HG03196 (cell line): ENCODE results near the gene HNF4A.
"Not testable (repeated sequence)": the region's sequence is repeated elsewhere in the genome, so short reads cannot be mapped to it uniquely, and the experiment has no call there.

Source experiments
- ATAC-seq: cut with Tn5 transposase; IDR thresholded peaks from one replicate; pipeline ENCODE4 v1.9.1; 2021; ENCODE audit not compliant: unreplicated experiment

Gene HNF4A

GRCh38 chr20:44355498-44356352 is at the start of gene HNF4A:
Gene HNF4A, plus strand, starts transcription at chr20:44355699. Its CDS starts 106 bp downstream, at chr20:44355805.
- no peak for ATAC-seq

- no peak for ATAC-seq
These were observed 48.6 kb upstream of the HNF4A start for GRCh38 chr20:44306927-44307326.

- peak; percentile 14 for ATAC-seq
These were observed 45.5 kb upstream of the HNF4A start for GRCh38 chr20:44309763-44310663.

DNA sequence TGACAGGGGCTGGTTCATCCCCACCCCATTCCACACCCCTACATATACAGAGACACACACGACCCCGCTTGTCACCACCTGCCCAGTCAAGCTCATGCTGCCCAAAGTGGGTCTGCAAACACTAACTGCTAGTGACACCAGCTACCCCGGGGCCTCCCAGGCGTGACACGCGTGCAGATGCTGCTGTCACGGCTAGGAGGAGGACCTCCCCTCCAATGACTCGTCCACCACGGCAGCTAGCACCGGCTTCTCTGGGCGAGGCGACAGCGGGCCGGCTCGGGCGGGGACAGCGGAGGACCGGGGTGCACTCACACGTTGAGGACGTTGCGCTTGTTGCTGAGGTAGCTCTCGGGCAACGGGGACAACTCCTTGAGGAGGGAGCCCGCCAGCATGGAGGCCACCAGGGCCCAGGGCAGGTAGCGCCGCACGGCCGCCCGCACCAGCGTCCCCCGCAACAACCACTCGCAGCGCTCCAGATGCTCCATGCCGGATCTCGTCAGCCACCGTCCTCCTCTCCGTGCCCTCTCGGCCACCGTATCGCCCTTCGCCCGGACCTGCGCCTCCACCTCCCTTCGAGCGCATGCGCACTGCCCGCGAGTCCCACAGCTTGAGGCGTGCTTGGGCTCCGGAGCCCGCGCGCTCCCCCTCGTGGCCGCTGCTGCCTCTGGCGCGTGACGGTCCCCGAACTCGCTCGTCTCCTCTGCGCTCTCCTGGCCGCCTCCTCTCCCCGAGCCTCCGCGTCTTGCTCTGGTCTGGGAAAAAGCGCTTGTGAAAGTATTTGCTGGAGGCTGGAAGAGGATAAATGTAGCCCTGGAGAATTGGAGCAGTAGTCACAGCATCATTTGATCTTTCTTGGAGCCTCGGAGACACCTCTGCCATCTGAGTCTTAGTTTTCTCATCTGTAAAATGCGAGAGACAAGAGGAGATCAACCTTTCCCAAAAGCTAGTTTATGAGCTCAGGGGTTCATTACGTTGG is 44.5 kb upstream of the HNF4A start, which contains the start of gene FITM2:
Gene FITM2 (minus strand): TSS at position 539 of the 976 bp plus-strand sequence. CDS start 54 bp downstream, at position 485.
- ATAC-seq, result peak; percentile 86

DNA sequence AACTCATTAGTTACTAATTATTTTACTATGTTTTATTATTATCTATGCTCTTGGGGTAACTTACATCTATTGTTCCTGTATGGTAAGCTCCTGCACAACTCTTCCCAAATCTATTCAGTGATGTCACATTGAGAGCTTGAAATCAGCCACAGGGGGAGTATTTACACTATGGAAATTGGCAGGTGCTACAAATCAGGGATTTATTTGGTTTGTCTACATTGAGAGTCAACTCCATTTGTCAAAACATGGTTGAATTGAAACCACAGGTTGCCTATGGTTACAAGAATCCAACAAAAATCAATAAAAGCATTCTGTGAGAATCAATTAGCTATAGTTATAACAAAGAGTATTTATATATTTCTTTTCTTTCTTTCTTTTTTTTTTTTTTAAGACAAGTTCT is 40.6 kb upstream of the HNF4A start:
- no peak for ATAC-seq

DNA sequence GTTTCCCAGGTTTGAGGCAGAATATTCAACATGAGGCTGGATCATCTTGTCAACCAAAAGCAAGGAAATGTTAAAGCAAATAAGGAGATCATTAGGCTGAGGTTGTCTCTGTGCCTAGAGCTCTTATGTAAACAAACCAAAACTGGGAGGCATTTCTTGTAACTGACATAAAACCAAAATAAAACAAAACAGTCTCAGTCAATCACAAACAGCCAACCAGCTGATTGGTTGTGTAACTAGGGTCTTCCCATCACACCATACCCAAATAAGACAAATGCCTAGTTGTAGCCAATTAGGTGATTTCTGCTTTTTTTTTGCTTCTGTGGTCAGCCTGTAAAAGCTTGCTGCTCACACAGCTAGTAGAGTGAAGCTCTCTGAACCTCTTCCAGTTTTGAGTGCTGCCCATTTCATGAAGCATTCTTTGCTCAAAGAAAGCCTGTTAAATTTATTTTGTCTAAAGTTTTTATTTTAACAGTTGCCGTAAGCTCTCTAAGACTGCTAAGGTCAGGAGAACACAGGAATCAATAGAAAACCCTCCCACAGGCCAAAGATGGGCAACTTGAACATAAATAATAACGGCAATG is 35.6 kb upstream of the HNF4A start:
- ATAC-seq, result no peak

GRCh38 chr20:44324343-44324742 is 31.2 kb upstream of the HNF4A start:
- ATAC-seq, result no peak

DNA sequence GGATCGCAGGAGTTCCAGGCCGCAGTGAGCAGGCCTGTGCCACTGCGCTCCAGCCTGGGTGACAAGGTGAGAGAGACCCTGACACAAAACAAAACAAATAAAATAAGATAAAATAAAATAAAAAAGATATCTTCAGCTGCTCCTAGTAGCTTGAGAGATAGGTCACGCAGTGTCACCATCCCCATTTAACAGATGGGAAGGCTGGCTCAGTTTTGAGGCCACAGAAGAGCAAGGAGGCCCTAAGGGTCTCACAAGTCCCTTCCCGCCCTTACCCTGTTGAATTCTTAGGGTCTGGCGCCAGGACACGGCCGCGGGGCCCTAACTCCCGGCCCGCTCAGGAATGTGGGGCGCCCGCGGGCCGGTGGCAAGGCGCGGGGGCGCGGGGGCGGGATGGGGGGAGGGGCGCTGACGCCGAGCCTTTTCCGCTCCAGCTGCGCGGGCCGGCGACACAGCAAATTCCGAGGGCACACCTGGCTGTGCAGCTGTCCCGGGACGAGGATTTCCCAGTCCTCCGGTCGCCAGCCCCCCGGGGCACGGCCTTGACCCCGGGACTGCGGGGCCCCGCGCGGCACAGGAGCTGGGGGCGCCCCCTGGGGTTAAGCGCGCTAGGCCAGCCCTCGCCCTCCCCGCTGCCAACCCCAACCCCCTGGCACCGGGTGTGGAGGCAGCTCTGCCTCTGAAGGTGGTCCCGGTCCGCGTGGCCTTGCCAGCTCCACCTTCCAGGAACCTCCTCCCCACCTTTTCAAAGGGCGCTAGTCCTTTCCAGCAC is 28.9 kb upstream of the HNF4A start:
- ATAC-seq, result no peak

- ATAC-seq, result not testable (repeated sequence)
These were observed 27.8 kb upstream of the HNF4A start for GRCh38 chr20:44327748-44328147.

GRCh38 chr20:44328428-44328827 is 27.1 kb upstream of the HNF4A start:
- no peak for ATAC-seq

GRCh38 chr20:44331201-44331600 is 24.3 kb upstream of the HNF4A start:
- ATAC-seq, result no peak

GRCh38 chr20:44334306-44334705 is 21.2 kb upstream of the HNF4A start:
- ATAC-seq, result no peak

- ATAC-seq, result no peak
These were observed 20.8 kb upstream of the HNF4A start for GRCh38 chr20:44334709-44335108.

DNA sequence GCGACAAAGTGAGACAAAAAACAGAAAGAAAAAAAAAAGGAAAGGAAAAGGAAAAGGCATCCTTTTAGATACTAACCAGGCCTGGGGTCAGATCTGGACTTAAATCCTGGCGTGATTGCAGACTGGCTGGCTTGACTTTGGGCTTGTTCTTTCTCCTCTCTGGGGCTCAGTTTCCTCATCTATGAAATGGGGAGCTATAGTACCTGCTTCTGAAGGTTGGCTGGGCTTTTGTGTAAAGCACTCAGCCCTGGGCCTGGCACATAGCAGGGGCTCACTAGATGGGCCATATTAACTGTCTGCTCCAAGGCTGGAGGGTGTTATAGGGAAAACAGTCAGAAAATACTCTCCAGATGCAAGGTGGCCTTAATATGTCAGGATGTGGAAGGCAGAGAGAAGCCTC is 19.8 kb upstream of the HNF4A start:
- no peak for ATAC-seq

- ATAC-seq, result no peak
These were observed 19.4 kb upstream of the HNF4A start for GRCh38 chr20:44336086-44336485.

DNA sequence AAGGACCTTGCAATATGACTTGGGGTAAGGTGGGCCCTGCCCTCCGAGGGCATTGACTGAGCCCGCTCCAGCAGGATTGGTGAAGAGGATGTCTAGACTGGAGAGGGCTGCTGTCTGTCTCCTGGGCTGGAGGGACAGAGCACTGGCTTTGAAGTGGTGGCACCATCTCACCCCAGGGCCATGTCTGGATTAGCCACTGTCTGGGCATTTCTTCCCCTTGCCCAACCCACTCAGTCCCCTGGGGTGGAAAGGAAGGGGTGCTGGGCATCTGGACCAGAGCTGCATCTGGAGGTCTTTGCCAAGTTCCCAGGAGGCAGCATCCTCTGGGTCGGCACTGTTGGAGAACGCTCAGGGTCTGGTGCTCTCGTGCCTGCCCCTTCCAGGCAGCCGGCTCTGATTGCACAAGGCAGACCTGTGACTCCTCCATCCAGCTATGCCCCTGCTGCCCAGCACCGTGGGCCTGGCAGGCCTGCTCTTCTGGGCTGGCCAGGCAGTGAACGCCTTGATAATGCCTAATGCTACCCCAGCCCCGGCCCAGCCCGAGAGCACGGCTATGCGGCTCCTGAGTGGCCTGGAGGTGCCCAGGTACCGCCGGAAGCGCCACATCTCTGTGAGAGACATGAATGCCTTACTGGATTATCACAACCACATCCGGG is 18.6 kb upstream of the HNF4A start, which contains the start of gene R3HDML:
Gene R3HDML (plus strand): TSS at position 319 of the 656 bp plus-strand sequence. CDS start 115 bp downstream, at position 434.
- no peak for ATAC-seq

DNA sequence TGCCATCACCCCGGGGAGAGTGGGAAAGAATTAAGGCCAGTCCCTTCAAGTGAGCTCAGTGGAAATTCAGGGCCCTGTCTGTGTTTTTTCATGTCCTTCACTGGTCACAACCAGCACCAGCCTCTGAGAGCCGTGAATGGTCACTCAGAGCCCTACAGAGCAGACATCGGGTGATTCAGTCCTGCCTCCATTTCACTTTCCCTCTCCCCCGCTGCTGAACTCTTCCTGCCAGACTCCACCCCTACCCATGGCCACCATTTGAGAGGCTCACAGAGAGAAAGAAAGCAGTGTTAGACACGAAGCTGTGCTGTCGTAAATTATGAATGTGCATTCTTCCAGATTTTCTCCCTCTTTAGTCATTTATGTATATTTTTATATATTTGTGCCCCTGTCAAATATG is 13.3 kb upstream of the HNF4A start:
- no peak for ATAC-seq

- ATAC-seq, result no peak
These were observed 12.3 kb upstream of the HNF4A start for GRCh38 chr20:44343162-44343675.

GRCh38 chr20:44344723-44345122 is 10.8 kb upstream of the HNF4A start:
- no peak for ATAC-seq
